Activated CD4-positive, alpha-beta T cell treated with anti-CD3 and anti-CD28 coated beads, Interleukin-2, Interleukin-6, amounts not matched to agents 100 ng/mL and 50 ng/mL, durations not matched to agents 16 hours and 8 hours (primary cell): Measurements from ENCODE around the gene SPATS2L.
A peak's percentile ranks its signal among the peaks of the same experiment; 100 is the strongest.

Source experiments
- DNase-seq: peaks from one replicate; pipeline ENCODE4 v3.0.0-alpha.2; 2020

Gene SPATS2L

GRCh38 chr2:200418399-200418798 lies 111.9 kb downstream of the SPATS2L start:
- DNase-seq, result no peak

GRCh38 chr2:200419325-200419724 lies 112.8 kb downstream of the SPATS2L start:
- no peak for DNase-seq

GRCh38 chr2:200421270-200421669 lies 114.8 kb downstream of the SPATS2L start:
- no peak for DNase-seq

- DNase-seq, result no peak
Observed at GRCh38 chr2:200422071-200422470, 115.6 kb downstream of the SPATS2L start.

- no peak for DNase-seq
Observed at GRCh38 chr2:200422532-200423261, 116.2 kb downstream of the SPATS2L start.

- DNase-seq, result no peak
Observed at GRCh38 chr2:200423541-200423940, 117.0 kb downstream of the SPATS2L start.

- DNase-seq, result no peak
Observed at GRCh38 chr2:200425026-200425821, 118.7 kb downstream of the SPATS2L start.

- DNase-seq, result no peak
Observed at GRCh38 chr2:200426754-200427153, 120.3 kb downstream of the SPATS2L start.

GRCh38 chr2:200428961-200429665 lies 122.6 kb downstream of the SPATS2L start:
- no peak for DNase-seq

- no peak for DNase-seq
Observed at GRCh38 chr2:200430017-200430416, 123.5 kb downstream of the SPATS2L start.

GRCh38 chr2:200431996-200432705 lies 125.7 kb downstream of the SPATS2L start:
- no peak for DNase-seq

- DNase-seq, result no peak
Observed at GRCh38 chr2:200435379-200435778, 128.9 kb downstream of the SPATS2L start.

GRCh38 chr2:200438251-200438650 lies 131.8 kb downstream of the SPATS2L start:
- no peak for DNase-seq

- no peak for DNase-seq
Observed at GRCh38 chr2:200438846-200439245, 132.4 kb downstream of the SPATS2L start.

GRCh38 chr2:200439981-200440380 lies 133.5 kb downstream of the SPATS2L start:
- DNase-seq, result no peak

- no peak for DNase-seq
Observed at GRCh38 chr2:200442471-200442870, 136.0 kb downstream of the SPATS2L start.

GRCh38 chr2:200443376-200443775 lies 136.9 kb downstream of the SPATS2L start:
- DNase-seq, result no peak

GRCh38 chr2:200443916-200444315 lies 137.4 kb downstream of the SPATS2L start:
- no peak for DNase-seq

- no peak for DNase-seq
Observed at GRCh38 chr2:200444530-200444929, 138.0 kb downstream of the SPATS2L start.

GRCh38 chr2:200445284-200445683 lies 138.8 kb downstream of the SPATS2L start:
- DNase-seq, result no peak

- DNase-seq, result no peak
Observed at GRCh38 chr2:200446612-200447011, 140.1 kb downstream of the SPATS2L start.

- peak; percentile 10 for DNase-seq
Observed at GRCh38 chr2:200447139-200447855, 140.8 kb downstream of the SPATS2L start.
